ENCODE data around the gene ZNRF3.

ZNRF3 gene

GRCh38 chr22:28985581-28986290, 102.4 kb downstream of the ZNRF3 start:
- TF ChIP-seq CTCF (conservative IDR thresholded peaks at IDR 0.05; ENCODE audit: low read length) = no peak
- no peak overlapping the region for H3K4me3 ChIP-seq (ENCODE audit: low read length)
- DNase-seq (ENCODE audit: low read depth) = no peak

GRCh38 chr22:28986366-28986765, 103.0 kb downstream of the ZNRF3 start:
- TF ChIP-seq CTCF (conservative IDR thresholded peaks at IDR 0.05; ENCODE audit: low read length) = no peak
- DNase-seq (ENCODE audit: low read depth) = peak; percentile 33
- no peak overlapping the region for H3K4me3 ChIP-seq (ENCODE audit: low read length)

GRCh38 chr22:28988457-28988856, 105.1 kb downstream of the ZNRF3 start:
- TF ChIP-seq CTCF (conservative IDR thresholded peaks at IDR 0.05; ENCODE audit: low read length) = no peak
- H3K4me3 ChIP-seq (ENCODE audit: low read length) = no peak overlapping the region
- DNase-seq (ENCODE audit: low read depth) = no peak

- no peak overlapping the region for H3K4me3 ChIP-seq (ENCODE audit: low read length)
- DNase-seq (ENCODE audit: low read depth) = no peak
- TF ChIP-seq CTCF (conservative IDR thresholded peaks at IDR 0.05; ENCODE audit: low read length) = no peak
These were observed 105.7 kb downstream of the ZNRF3 start for GRCh38 chr22:28989035-28989464.

- DNase-seq (ENCODE audit: low read depth) = no peak
- no peak for TF ChIP-seq CTCF (conservative IDR thresholded peaks at IDR 0.05; ENCODE audit: low read length)
These were observed 106.1 kb downstream of the ZNRF3 start for GRCh38 chr22:28989484-28989883.

GRCh38 chr22:28989912-28990311, 106.5 kb downstream of the ZNRF3 start:
- no peak for TF ChIP-seq CTCF (conservative IDR thresholded peaks at IDR 0.05; ENCODE audit: low read length)
- no peak for DNase-seq (ENCODE audit: low read depth)
- H3K4me3 ChIP-seq (ENCODE audit: low read length) = no peak overlapping the region

More at GRCh38 chr22:28989484-28989883, 106.1 kb downstream of the ZNRF3 start:
- no peak overlapping the region for H3K4me3 ChIP-seq (ENCODE audit: low read length)

GRCh38 chr22:28992565-28993356, 109.4 kb downstream of the ZNRF3 start:
- no peak for TF ChIP-seq CTCF (conservative IDR thresholded peaks at IDR 0.05; ENCODE audit: low read length)
- H3K4me3 ChIP-seq (ENCODE audit: low read length) = no peak overlapping the region
- no peak for DNase-seq (ENCODE audit: low read depth)

Data from AG10803 (cell line).